GM06990 (cell line): ENCODE data around the gene MRPL20.
"Not testable (repeated sequence)": the region's sequence is repeated elsewhere in the genome, so short reads cannot be mapped to it uniquely, and the experiment has no call there.

Source experiments
- DNase-seq: peaks from one replicate; pipeline ENCODE4 v3.0.0-alpha.2; 2011; ENCODE audit not compliant: insufficient read length; ENCODE audit errors: extremely low read depth
- H3K27me3 ChIP-seq: replicated peaks from 2 replicates; pipeline ENCODE4 v1.6.0; 2011; ENCODE audit warnings: low read length; ENCODE audit not compliant: control insufficient read depth, insufficient read depth
- H3K36me3 ChIP-seq: 2 replicates; pipeline ENCODE4 v1.5.1; 2011; ENCODE audit warnings: low read length; ENCODE audit not compliant: control insufficient read depth, insufficient read depth
- H3K4me3 ChIP-seq: replicated peaks from 2 replicates; pipeline ENCODE4 v1.5.1; 2011; ENCODE audit warnings: low read depth, mild to moderate bottlenecking, control low read depth, low read length
- CTCF ChIP-seq: IDR thresholded peaks from 2 replicates; pipeline ENCODE4 v1.5.1; 2011; ENCODE audit warnings: low read length, control low read depth, mild to moderate bottlenecking, inconsistent platforms; ENCODE audit not compliant: insufficient read depth, poor library complexity, severe bottlenecking

Gene MRPL20

GRCh38 chr1:1430992-1431844 is 24.1 kb upstream of the MRPL20 start:
- TF ChIP-seq CTCF = no peak
- no peaks in the 10 kb centered on the region for H3K36me3 ChIP-seq
- no peak overlapping the region for H3K4me3 ChIP-seq
- DNase-seq = no peak
- no peaks in the 10 kb centered on the region; the same call in 1 of the 2 replicates for H3K27me3 ChIP-seq

DNA sequence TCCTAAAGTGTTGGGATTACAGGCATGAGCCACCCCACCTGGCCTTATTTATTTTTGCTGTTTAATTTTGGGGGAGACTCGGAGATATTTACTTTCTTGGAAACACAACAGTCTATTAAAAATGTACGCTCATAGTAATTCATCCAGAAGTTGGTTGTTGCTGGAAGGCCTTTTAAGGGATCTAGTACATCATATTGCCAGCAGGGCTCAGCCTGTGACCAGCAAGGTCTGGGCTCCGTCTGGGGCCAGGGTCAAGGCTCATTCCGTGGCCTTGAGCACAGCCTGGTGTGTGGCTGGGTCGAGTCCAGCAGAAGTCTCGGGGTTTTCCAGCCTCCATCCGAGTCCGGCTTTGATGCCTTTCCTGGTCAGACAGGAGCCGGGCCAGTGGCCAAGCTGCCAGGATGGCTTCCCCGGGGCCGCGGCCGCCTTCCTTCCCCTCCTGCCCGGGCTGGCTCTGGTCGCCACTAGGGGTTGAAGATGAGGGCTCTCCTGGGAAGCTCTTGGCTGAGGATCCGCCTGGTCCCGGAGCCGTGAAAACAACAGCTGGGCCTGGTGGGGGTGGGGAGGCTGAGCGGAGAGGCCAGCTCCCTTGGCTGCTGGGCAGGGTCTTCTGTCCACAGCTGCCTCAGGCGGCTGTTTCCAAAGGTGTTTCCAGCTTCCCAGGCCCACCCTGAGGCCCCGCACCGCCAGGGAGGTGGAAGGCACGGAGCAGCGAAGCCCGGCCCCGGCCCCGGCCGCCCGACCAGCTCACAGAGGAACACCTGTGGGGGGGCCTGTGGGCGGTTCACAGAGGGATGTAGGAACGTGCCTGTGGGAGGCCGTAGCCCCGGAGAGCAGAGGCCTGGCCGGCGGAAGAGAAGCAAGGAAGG is 23.3 kb upstream of the MRPL20 start:
- TF ChIP-seq CTCF = no peak
- no peak for DNase-seq
- Histone ChIP-seq H3K36me3 (no peaks in the 10 kb centered on the region), H3K27me3 (no peaks in the 10 kb centered on the region; the same call in 1 of the 2 replicates), H3K4me3 (no peak overlapping the region)

- Histone ChIP-seq H3K27me3 (no peaks in the 10 kb centered on the region; the same call in 1 of the 2 replicates), H3K4me3 (no peak overlapping the region), H3K36me3 (no peaks in the 10 kb centered on the region)
- no peak for DNase-seq
- no peak for TF ChIP-seq CTCF
Measured at GRCh38 chr1:1429671-1430073, 22.6 kb upstream of the MRPL20 start.

GRCh38 chr1:1428967-1429366 is 21.9 kb upstream of the MRPL20 start:
- not testable (repeated sequence) for H3K27me3 ChIP-seq, H3K36me3 ChIP-seq, H3K4me3 ChIP-seq

DNA sequence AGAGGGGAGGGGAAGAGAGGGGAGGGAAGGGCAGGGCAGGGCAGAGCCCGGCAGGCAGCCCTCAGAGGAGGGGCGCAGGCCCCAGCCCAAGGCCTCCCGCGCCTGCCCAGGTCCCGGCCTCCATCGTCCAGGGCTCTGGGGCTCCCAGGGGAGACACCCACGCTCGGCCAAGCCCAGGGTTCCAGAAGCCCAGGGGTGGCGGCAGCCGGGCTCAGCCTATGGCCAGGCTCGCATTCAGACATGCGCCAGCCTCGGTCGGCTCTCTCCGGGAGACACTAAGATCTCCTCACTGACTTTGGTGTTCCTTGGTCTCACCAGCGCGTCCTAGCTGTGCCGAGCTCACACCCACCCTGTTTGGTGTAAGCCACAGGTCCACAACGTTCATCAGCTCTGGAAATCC is 21.1 kb upstream of the MRPL20 start:
- Histone ChIP-seq H3K27me3 (no peaks in the 10 kb centered on the region), H3K4me3 (no peak overlapping the region), H3K36me3 (no peaks in the 10 kb centered on the region)
- no peak for TF ChIP-seq CTCF
- DNase-seq = no peak

More at GRCh38 chr1:1428967-1429366, 21.9 kb upstream of the MRPL20 start:
- DNase-seq = not testable (repeated sequence)

DNA sequence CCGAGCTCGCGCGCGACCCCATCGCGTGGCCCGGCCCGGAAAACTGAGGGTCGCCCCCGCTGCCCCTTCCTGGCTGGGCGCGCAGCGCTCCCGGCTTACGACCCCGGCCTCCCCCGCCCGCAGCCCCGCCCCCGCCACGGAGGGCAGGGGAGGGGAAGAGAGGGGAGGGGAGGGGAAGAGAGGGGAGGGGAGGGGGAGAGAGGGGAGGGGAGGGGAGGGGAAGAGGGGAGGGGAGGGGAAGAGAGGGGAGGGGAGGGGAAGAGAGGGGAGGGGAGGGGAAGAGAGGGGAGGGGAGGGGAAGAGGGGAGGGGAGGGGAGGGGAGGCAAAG is 20.7 kb upstream of the MRPL20 start:
- H3K4me3 ChIP-seq = no peak overlapping the region
- DNase-seq = no peak
- no peaks in the 10 kb centered on the region for H3K27me3 ChIP-seq
- H3K36me3 ChIP-seq = no peaks in the 10 kb centered on the region
- no peak for TF ChIP-seq CTCF
